ENCODE results near the gene CCDC192.

Gene CCDC192

GRCh38 chr5:127680595-127680994, 22.6 kb upstream of the CCDC192 start:
- Histone ChIP-seq H3K27ac (no peak overlapping the region), H3K27me3 (ENCODE audit: insufficient read depth, low read depth, severe bottlenecking) (no peaks in the 10 kb centered on the region), H3K9me3 (ENCODE audit: severe bottlenecking) (no peaks in the 10 kb centered on the region), H3K36me3 (no peaks in the 10 kb centered on the region), H3K4me3 (ENCODE audit: low read depth, low read length) (no peak overlapping the region)
- no peak for DNase-seq
- TF ChIP-seq CTCF (IDR thresholded peaks at IDR 0.05; ENCODE audit: low read depth, low read length): no peak

DNA sequence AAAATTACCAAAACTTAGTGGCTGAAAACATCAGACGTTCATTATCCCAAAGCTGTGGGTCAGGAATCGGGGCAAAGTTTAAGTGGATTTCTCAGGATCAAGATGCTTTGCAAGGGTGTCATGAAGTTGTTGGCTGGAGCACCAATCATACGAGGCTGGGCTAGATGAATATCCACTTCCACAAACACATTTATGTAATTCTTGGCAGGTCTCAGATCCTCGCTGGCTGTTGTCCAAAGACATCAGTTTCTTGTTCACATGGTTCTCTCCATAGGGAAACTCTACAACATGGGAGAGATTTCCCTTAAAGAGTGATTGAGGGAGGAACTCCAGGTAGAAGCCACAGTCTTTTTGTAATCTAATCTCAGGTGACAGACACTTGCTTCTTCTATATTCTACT, 20.2 kb upstream of the CCDC192 start:
- Histone ChIP-seq H3K36me3 (no peaks in the 10 kb centered on the region), H3K27ac (no peak overlapping the region), H3K9me3 (ENCODE audit: severe bottlenecking) (no peaks in the 10 kb centered on the region), H3K27me3 (ENCODE audit: insufficient read depth, low read depth, severe bottlenecking) (no peaks in the 10 kb centered on the region), H3K4me3 (ENCODE audit: low read depth, low read length) (no peak overlapping the region)
- no peak for DNase-seq
- TF ChIP-seq CTCF (IDR thresholded peaks at IDR 0.05; ENCODE audit: low read depth, low read length): no peak

- no peak for DNase-seq
- TF ChIP-seq CTCF (IDR thresholded peaks at IDR 0.05; ENCODE audit: low read depth, low read length): no peak
- H3K9me3 ChIP-seq (ENCODE audit: severe bottlenecking): no peaks in the 10 kb centered on the region
- H3K27ac ChIP-seq: no peak overlapping the region
- no peaks in the 10 kb centered on the region for H3K27me3 ChIP-seq (ENCODE audit: insufficient read depth, low read depth, severe bottlenecking)
- no peaks in the 10 kb centered on the region for H3K36me3 ChIP-seq
- H3K4me3 ChIP-seq (ENCODE audit: low read depth, low read length): no peak overlapping the region
These were observed 18.3 kb upstream of the CCDC192 start for GRCh38 chr5:127684726-127685467.

GRCh38 chr5:127685662-127686061, 17.5 kb upstream of the CCDC192 start:
- no peaks in the 10 kb centered on the region for H3K9me3 ChIP-seq (ENCODE audit: severe bottlenecking)
- H3K36me3 ChIP-seq: no peaks in the 10 kb centered on the region
- H3K27ac ChIP-seq: no peak overlapping the region
- TF ChIP-seq CTCF (IDR thresholded peaks at IDR 0.05; ENCODE audit: low read depth, low read length): no peak
- no peak overlapping the region for H3K4me3 ChIP-seq (ENCODE audit: low read depth, low read length)
- no peaks in the 10 kb centered on the region for H3K27me3 ChIP-seq (ENCODE audit: insufficient read depth, low read depth, severe bottlenecking)
- no peak for DNase-seq

DNA sequence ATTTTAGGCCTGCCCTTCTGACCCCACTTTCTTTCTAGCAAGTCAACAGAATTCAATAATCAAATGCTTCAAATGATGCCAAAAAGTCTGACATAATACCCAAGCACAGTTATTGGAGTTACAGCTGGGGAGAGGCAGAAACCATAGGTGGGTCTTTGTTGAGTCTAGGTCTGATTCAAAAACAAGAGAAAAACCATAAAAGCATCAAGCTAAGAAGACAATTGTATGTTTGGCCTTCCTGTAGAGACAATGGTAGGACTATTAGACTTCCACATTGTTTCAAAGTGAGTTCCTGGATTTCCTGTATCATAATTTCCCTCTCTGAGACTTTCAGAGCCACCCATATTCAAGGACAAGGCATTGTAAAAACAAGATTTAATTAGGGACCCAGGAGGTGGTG, 16.8 kb upstream of the CCDC192 start:
- Histone ChIP-seq H3K36me3 (no peaks in the 10 kb centered on the region), H3K4me3 (ENCODE audit: low read depth, low read length) (no peak overlapping the region), H3K9me3 (ENCODE audit: severe bottlenecking) (no peaks in the 10 kb centered on the region), H3K27ac (no peak overlapping the region), H3K27me3 (ENCODE audit: insufficient read depth, low read depth, severe bottlenecking) (no peaks in the 10 kb centered on the region)
- no peak for DNase-seq
- no peak for TF ChIP-seq CTCF (IDR thresholded peaks at IDR 0.05; ENCODE audit: low read depth, low read length)

Measured in WERI-Rb-1 (cell line).